Mucosa of descending colon (tissue), 3 donors: Measurements from ENCODE around the gene LXN. TPM values are rescaled to one million over a fixed set of nuclear protein-coding genes. Genes with fewer than 3 reads are reported as not detected.
A peak's percentile ranks its signal among the peaks of the same experiment; 100 is the strongest.

Experiments used
- ATAC-seq: fragments of 200-7000 bp; cut with Tn5 transposase; one replicate; pipeline ENCODE4 v1.9.1; 2020; ENCODE audit warnings: mild to moderate bottlenecking, moderate library complexity
- DNase-seq, 3 donors: peaks; one replicate each; pipeline ENCODE4 v3.0.0-alpha.2; 2020
- H3K36me3 ChIP-seq: fragments of 200-600 bp; one replicate; pipeline ENCODE4 v1.8.0; 2021; ENCODE audit warnings: low read depth, mild to moderate bottlenecking
- H3K4me1 ChIP-seq: fragments of 200-600 bp; one replicate; pipeline ENCODE4 v1.8.0; 2021; ENCODE audit warnings: low read depth, mild to moderate bottlenecking
- H3K4me3 ChIP-seq: fragments of 200-600 bp; one replicate; pipeline ENCODE4 v1.8.0; 2021; ENCODE audit warnings: mild to moderate bottlenecking
- H3K9me3 ChIP-seq: fragments of 200-600 bp; one replicate; pipeline ENCODE4 v1.8.0; 2021; ENCODE audit warnings: mild to moderate bottlenecking
- CTCF ChIP-seq: fragments of 200-600 bp; IDR thresholded peaks from one replicate; pipeline ENCODE4 v1.8.0; 2022; ENCODE audit warnings: antibody characterized with exemption, mild to moderate bottlenecking
- intact Hi-C, 2 donors: fragments of 100-400 bp; cut with DNase I in 1 of 2; cut with micrococcal nuclease in 1 of 2; formaldehyde crosslinking; loops; one replicate each; pipeline versions ENCODE4 v1.11.0 to v1.11.1; 2022; cut with DNase I, micrococcal nuclease
- total RNA-seq, 3 donors: library from RNA; stranded (reverse); fragmentation: NEBNext Ultra II Directional in 2 of 3; extraction: Animal tissue kit (Norgen Biotek cat#: 25700) in 2 of 3; gene quantifications; one replicate each; pipeline versions ENCODE4 v1.2.1 to v1.2.4, GENCODE V29; 2021 to 2023
- donor health status: DM: no; HTN: no; CAD: no; lungs with moderate emphysema.
- donor health status: DM: no; HTN: no; CAD: no.
- donor health status: DM: no; HTN: yes; CAD: no.

The LXN gene
- total RNA-seq, 3 donors from 2014 or later, result 17.9 to 62.6 (median 48.9) TPM

- ATAC-seq, result no peak
- Histone ChIP-seq H3K36me3 (no peaks in the 10 kb centered on the region), H3K4me1 (peaks cover 11% of the 10 kb centered on the region), H3K9me3 (no peaks in the 10 kb centered on the region), H3K4me3 (no peak overlapping the region)
- no peak for DNase-seq
- TF ChIP-seq CTCF, result no peak
- intact Hi-C loops, result no loop called here
Measured at GRCh38 chr3:158712443-158712842, 40.0 kb upstream of the LXN start.

GRCh38 chr3:158711886-158712285, 39.4 kb upstream of the LXN start:
- intact Hi-C loops, result no loop called here
- no peak for TF ChIP-seq CTCF
- ATAC-seq, result peak; percentile 29
- DNase-seq, result no peak
- Histone ChIP-seq H3K9me3 (no peaks in the 10 kb centered on the region), H3K4me1 (peaks cover 11% of the 10 kb centered on the region), H3K4me3 (no peak overlapping the region), H3K36me3 (no peaks in the 10 kb centered on the region)

GRCh38 chr3:158710601-158711000, 38.2 kb upstream of the LXN start:
- Histone ChIP-seq H3K4me3 (no peak overlapping the region), H3K9me3 (no peaks in the 10 kb centered on the region), H3K4me1 (peaks cover 11% of the 10 kb centered on the region), H3K36me3 (no peaks in the 10 kb centered on the region)
- ATAC-seq (no peak), DNase-seq (no peak)
- intact Hi-C loops, result no loop called here
- TF ChIP-seq CTCF, result no peak

GRCh38 chr3:158709666-158710083, 37.2 kb upstream of the LXN start:
- ATAC-seq (peak; percentile 33), DNase-seq (no peak)
- no peak for TF ChIP-seq CTCF
- intact Hi-C loops, result no loop called here
- Histone ChIP-seq H3K36me3 (no peaks in the 10 kb centered on the region), H3K9me3 (no peaks in the 10 kb centered on the region), H3K4me1 (peaks cover 8% of the 10 kb centered on the region), H3K4me3 (no peak overlapping the region)

- H3K9me3 ChIP-seq, result no peaks in the 10 kb centered on the region
- H3K4me1 ChIP-seq, result no peaks in the 10 kb centered on the region
- no peak for TF ChIP-seq CTCF
- ATAC-seq (no peak), DNase-seq (no peak)
- intact Hi-C loops, result no loop called here
- no peaks in the 10 kb centered on the region for H3K36me3 ChIP-seq
- no peak overlapping the region for H3K4me3 ChIP-seq
Measured at GRCh38 chr3:158703566-158703965, 31.1 kb upstream of the LXN start.

- no peaks in the 10 kb centered on the region for H3K36me3 ChIP-seq
- no peaks in the 10 kb centered on the region for H3K9me3 ChIP-seq
- no peak overlapping the region for H3K4me3 ChIP-seq
- no peaks in the 10 kb centered on the region for H3K4me1 ChIP-seq
- no peak for ATAC-seq
- intact Hi-C loops, result no loop called here
- no peak for TF ChIP-seq CTCF
- DNase-seq, result no peak
Measured at GRCh38 chr3:158702815-158703481, 30.5 kb upstream of the LXN start.
